GM10266 (cell line): ENCODE data around the gene NHLRC4.

ENCODE experiments used
- DNase-seq: peaks from one replicate; pipeline ENCODE4 v3.0.0; 2012; ENCODE audit errors: extremely low spot score
- TF ChIP-seq, protein P1 (sequence below): IDR thresholded peaks from 2 replicates; pipeline ENCODE4 v1.5.1; 2012; ENCODE audit warnings: mild to moderate bottlenecking, low read depth; ENCODE audit not compliant: control insufficient read depth, insufficient read depth; ENCODE audit errors: missing control alignments

Gene NHLRC4

GRCh38 chr16:585351-585750, 18.5 kb downstream of the NHLRC4 start:
- TF ChIP-seq, protein P1, sequence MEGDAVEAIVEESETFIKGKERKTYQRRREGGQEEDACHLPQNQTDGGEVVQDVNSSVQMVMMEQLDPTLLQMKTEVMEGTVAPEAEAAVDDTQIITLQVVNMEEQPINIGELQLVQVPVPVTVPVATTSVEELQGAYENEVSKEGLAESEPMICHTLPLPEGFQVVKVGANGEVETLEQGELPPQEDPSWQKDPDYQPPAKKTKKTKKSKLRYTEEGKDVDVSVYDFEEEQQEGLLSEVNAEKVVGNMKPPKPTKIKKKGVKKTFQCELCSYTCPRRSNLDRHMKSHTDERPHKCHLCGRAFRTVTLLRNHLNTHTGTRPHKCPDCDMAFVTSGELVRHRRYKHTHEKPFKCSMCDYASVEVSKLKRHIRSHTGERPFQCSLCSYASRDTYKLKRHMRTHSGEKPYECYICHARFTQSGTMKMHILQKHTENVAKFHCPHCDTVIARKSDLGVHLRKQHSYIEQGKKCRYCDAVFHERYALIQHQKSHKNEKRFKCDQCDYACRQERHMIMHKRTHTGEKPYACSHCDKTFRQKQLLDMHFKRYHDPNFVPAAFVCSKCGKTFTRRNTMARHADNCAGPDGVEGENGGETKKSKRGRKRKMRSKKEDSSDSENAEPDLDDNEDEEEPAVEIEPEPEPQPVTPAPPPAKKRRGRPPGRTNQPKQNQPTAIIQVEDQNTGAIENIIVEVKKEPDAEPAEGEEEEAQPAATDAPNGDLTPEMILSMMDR: no peak
- DNase-seq: no peak

GRCh38 chr16:586047-586644, 19.3 kb downstream of the NHLRC4 start:
- no peak for DNase-seq
- TF ChIP-seq, protein P1: no peak

DNA sequence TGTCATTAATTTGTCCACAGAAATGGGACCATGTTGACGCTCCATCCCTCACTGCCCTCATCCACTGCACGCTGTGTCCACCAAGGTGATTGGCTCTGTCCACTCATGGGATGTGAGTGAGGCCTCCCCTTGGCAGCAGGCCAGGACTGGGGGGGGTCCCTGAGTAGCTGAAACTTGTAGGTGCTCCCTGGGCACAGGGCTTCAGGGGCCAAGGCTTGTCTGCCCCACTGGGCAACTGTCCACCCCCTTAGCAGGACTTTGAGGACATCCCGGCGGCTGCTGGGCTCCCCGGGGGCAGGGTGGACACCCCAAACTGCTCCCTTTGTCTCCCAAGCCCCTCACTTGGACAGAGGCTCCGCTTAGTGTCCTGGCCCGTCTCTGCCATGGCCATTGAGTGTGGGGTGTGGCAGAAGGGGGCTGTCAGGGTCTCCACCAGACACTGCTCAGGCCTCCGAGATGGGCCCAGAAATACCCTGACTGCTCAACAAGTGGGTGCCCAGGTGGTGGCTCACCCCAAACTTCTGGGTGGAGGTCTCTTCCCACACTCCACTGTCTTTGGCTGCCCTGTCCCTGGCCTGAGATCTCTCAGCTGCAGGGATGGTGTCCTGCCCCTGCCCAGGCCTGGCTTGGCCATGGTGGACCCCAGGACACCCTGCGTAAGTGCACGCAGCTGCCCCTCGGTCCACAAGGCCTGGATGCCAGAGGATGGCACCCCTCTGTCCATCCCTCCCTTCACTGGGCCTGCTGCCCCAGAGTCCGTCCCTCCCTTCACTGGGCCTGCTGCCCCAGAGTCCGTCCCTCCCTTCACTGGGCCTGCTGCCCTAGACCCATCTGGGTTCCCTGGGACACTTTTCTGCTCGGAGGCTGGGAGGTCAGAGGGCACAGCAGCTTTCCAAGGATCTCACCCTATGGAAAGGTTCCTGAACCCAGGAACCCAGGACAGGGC, 20.1 kb downstream of the NHLRC4 start:
- DNase-seq: no peak
- TF ChIP-seq, protein P1: no peak

DNA sequence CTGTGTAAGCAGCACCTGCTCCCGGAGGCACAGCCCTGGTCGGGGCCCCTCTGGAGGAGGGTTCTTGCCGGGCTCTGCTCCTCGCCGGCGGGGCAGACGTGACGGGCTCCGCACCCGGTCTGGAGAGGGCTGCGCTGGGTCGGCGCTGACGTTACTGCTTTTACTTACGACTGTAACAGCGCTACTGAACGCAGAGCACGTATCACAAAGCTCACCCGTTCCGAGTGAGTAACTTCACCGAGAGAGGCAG, 21.8 kb downstream of the NHLRC4 start:
- TF ChIP-seq, protein P1: no peak
- DNase-seq: no peak

DNA sequence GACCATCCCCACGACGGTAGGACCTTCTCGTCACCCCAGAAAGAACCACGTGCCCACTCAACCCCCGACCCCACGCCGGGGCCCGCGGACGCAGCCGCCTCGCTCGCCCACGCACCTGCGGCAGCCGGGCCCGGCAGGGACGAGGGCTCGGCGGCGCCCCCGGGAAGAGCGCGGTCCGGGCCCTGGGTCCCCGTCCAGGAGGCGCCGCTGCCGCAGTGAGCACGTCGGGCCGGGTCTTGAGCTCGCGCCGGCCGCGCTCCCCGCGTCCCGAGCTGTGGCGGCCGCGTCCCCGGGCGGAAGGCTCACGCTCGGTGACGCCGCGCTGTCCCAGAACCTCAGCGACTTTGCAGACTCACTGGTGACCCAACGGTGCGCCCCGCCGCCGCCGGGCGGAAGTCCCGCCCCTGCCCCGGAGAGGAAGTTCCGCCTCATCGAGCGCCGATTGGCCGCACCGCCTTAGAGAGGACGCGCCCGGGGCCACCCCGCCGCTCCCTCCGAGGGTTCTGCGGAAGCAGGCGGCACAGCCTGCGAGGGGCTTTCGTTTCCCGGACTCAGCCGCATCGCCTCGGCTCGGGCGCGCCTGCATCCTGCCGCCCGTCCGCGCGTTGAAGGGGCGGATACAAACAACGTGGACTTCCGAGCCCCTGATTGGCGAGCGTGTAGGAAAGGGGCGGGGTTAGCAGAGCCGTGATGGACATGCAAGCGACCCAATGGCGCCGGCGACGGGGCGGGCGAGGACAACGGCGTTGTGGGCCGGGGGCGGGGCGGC, 22.3 kb downstream of the NHLRC4 start:
- TF ChIP-seq, protein P1: no peak

DNA sequence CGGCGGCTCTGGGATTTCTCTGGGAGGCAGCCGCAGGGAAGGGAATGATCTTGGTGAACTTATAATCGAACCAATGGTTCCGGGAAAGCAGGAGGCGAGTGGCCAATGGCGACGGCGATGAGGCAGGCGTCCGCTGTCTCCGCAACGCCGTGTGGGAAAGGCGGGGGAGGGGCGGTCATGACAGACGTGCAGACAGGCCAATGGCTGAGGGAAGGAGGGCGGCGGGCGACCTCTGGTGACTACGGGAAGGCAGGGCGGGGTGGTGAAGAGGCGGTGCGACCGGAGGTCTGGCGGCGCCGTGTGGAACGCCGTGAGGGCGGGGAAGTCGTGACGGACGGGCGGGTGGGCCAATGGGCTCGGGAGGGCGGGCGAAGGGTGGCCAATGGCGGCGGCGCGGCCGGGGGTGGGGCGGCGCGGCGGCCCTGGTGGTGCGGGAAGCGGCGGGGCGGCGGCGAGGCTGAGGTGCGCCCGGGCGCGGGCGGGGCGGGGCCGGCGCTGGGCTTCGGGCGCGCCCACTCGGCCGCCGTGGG, 22.9 kb downstream of the NHLRC4 start, which contains the start of gene RAB40C:
Gene RAB40C (plus strand): TSS at position 409 of the 530 bp plus-strand sequence. CDS start 226 bp downstream, outside the sequence.
- TF ChIP-seq, protein P1: peak; percentile 34
- DNase-seq: peak; percentile 100

More for the DNA sequence above, 22.3 kb downstream of the NHLRC4 start:
- peak; percentile 97 for DNase-seq
